Esophagus squamous epithelium (tissue), 4 donors: Measurements from ENCODE around the gene SLC9B1.

Experiments
- POLR2A ChIP-seq, 4 donors: fragments of 450-650 bp; IDR thresholded peaks; one replicate each; pipeline ENCODE4 v1.6.1; 2017; ENCODE audit warnings: antibody characterized with exemption in 4 of 4, mild to moderate bottlenecking in 4 of 4, moderate library complexity in 3 of 4
- TF ChIP-seq, protein P1 (sequence below), 6 experiments: fragments of 450-650 bp in 4 of 6; fragments of 200-600 bp in 2 of 6; sonication (generic) in 2 of 6; IDR thresholded peaks; one replicate each; pipeline ENCODE4 v1.5.1; 2016 to 2019; ENCODE audit warnings: antibody characterized with exemption in 6 of 6, mild to moderate bottlenecking in 4 of 6, moderate library complexity in 4 of 6

DNA sequence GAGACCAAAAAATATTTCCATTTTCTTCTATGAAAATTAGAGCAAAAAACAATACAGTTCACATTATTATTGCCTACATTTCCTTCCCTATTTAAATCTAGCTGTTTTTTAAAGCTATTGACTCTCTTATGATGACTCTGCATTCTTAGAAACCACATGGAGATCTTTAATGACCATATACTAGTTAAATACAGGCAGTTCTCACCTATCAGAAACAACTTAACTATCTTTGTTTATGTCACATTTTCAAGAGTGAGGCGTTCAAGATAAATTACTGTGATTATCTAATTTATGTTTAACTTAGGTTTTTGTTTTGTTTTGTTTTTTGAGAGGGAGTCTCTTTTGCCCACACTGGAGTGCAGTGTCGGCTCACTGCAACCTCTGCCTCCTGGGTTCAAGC, 147.7 kb downstream of the SLC9B1 start:
- TF ChIP-seq, protein P1, sequence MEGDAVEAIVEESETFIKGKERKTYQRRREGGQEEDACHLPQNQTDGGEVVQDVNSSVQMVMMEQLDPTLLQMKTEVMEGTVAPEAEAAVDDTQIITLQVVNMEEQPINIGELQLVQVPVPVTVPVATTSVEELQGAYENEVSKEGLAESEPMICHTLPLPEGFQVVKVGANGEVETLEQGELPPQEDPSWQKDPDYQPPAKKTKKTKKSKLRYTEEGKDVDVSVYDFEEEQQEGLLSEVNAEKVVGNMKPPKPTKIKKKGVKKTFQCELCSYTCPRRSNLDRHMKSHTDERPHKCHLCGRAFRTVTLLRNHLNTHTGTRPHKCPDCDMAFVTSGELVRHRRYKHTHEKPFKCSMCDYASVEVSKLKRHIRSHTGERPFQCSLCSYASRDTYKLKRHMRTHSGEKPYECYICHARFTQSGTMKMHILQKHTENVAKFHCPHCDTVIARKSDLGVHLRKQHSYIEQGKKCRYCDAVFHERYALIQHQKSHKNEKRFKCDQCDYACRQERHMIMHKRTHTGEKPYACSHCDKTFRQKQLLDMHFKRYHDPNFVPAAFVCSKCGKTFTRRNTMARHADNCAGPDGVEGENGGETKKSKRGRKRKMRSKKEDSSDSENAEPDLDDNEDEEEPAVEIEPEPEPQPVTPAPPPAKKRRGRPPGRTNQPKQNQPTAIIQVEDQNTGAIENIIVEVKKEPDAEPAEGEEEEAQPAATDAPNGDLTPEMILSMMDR (IDR thresholded peaks at IDR 0.05): no peak
- TF ChIP-seq POLR2A (IDR thresholded peaks at IDR 0.05): no peak
